GM19463 (cell line): ENCODE measurements around the gene MPST.

ENCODE experiments used
- ATAC-seq: cut with Tn5 transposase; IDR thresholded peaks from one replicate; pipeline ENCODE4 v1.9.1; 2021; ENCODE audit warnings: mild to moderate bottlenecking, moderate library complexity; ENCODE audit not compliant: unreplicated experiment

MPST gene

DNA sequence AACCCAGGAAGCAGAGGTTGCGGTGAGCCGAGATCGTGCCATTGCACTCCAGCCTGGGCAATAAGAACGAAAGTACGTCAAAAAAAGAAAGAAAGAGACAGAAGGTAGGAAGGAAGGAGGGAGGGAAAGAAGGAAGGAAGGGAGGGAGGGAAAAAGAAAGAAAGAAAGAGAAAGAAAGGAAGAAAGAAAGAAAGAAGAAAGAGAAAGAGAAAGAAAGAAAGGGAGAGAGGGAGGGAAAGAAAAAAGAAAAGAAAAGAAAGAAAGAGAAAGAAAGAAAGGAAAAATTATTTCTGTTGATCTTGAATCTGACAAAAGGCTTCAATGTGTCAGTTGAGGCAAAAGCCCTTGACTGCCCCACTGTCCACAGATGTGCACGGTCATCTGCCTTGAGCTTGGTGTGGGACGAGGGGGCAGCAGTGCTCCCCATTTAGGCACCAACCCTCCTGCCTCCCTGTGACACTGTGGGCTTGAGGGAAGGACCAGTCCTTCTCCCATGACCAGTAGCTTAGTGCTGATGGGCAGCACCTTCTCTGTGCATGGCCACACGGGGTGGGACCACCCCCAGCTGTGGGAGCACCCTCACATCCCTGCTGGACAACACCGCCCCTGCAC, 56.4 kb downstream of the MPST start:
- no peak for ATAC-seq

DNA sequence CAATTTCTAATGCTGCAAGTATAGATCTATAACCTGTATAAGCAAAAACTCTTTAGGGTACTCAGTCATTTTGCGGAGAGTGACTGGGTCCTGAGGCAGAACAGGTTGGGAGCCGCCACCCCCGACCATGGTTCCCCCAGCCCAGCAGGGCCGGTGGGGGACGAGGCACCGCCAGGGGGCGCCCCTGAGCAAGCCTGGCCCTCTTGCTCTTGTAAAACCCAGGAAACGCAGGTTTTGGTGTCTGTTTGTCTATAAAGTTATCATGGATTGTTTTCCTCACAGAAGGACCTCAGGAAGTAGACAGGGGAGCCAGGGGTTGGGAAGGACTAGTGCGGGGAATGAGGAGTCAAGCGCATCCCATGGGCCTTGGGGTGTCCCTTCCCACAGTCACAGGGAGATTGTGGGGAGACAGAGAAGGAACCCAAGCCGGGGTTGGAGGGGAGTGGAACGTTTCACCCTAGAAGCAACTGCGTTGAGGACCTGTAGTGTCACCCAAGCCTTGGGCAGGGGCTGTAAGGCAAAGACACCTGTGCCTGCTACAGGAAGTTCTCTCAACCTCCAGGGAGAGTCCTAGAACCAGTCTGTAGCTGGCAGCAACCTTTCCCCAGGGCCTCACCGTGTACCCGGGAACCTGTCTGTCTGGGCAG, 58.4 kb downstream of the MPST start:
- no peak for ATAC-seq

DNA sequence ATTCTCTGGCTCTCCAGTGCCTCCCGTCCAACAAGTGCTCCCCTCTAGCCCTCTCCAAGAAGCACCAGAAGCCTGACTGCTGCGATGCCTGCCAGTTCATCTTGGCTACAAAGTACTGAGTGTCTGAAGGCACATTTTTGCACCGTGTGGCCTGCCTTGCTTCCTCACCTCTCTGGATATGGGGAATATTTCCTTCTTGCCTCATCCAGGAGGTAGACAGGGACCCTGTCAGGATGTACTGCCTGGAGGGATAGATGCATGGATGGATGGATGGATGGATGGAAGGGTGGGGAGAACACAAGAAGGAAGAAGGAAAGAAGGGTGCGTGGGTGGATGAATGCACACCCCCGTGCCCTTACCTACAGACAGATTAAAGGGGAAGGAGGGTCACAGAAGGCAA, 59.6 kb downstream of the MPST start:
- ATAC-seq = no peak
